ENCODE measurements around the gene TMEM164.

Gene TMEM164

GRCh38 chrX:110157444-110157843 lies 154.5 kb downstream of the TMEM164 start:
- no peak overlapping the region for H3K4me3 ChIP-seq (replicated peaks; ENCODE audit: low read depth, low read length)
- no peak for TF ChIP-seq CTCF (IDR thresholded peaks at IDR 0.05; ENCODE audit: low read depth, low read length, missing control alignments)
- DNase-seq (ENCODE audit: extremely low read depth, low read depth): no peak

GRCh38 chrX:110159235-110159634 lies 156.3 kb downstream of the TMEM164 start:
- DNase-seq (ENCODE audit: extremely low read depth, low read depth): no peak
- no peak overlapping the region for H3K4me3 ChIP-seq (replicated peaks; ENCODE audit: low read depth, low read length)
- TF ChIP-seq CTCF (IDR thresholded peaks at IDR 0.05; ENCODE audit: low read depth, low read length, missing control alignments): no peak

- DNase-seq (ENCODE audit: extremely low read depth, low read depth): no peak
- no peak for TF ChIP-seq CTCF (IDR thresholded peaks at IDR 0.05; ENCODE audit: low read depth, low read length, missing control alignments)
- no peak overlapping the region for H3K4me3 ChIP-seq (replicated peaks; ENCODE audit: low read depth, low read length)
These were observed 157.0 kb downstream of the TMEM164 start for GRCh38 chrX:110159865-110160264.

- no peak for TF ChIP-seq CTCF (IDR thresholded peaks at IDR 0.05; ENCODE audit: low read depth, low read length, missing control alignments)
- DNase-seq (ENCODE audit: extremely low read depth, low read depth): no peak
These were observed 158.4 kb downstream of the TMEM164 start for GRCh38 chrX:110161361-110161686.

DNA sequence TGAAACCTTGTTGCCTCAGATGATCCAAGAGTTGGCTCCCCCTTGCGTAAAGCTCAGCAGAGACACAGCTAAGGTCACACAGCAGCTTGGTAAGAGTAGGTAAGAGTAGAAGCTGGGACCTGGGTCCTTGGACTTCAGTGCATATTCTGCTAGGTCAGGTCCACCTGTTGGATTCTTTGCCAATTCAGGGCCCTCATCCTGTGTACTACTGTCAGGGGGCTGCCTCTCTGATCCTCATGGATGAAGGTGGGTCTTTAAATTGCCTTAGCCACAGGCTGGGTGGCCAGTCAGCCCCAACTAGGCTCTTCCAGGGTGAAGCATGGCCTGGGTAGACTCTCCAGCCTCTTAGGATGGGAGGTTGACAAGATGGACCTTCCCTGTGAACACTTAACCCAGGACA lies 159.2 kb downstream of the TMEM164 start:
- H3K4me3 ChIP-seq (replicated peaks; ENCODE audit: low read depth, low read length): no peak overlapping the region
- DNase-seq (ENCODE audit: extremely low read depth, low read depth): no peak
- TF ChIP-seq CTCF (IDR thresholded peaks at IDR 0.05; ENCODE audit: low read depth, low read length, missing control alignments): no peak

More at GRCh38 chrX:110161361-110161686, 158.4 kb downstream of the TMEM164 start:
- H3K4me3 ChIP-seq (replicated peaks; ENCODE audit: low read depth, low read length): no peak overlapping the region

DNA sequence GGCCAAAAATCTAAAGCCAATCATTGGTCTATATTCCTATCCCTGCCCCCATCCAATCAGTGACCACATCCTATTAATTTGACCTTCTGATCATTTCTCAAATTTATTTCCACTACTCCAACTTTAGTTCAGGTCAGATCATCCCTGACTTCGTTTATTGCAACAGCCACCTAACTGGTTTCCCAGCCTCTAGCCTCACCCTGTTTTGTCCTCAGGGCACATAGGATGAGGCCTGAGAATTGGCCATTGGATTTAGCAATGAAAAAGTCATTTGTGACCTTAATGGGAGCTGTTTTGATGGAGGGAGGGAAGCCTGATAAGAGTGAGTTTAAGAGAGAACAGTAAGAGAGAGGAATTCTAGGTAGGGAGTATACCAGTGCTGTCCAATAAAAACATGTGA lies 160.0 kb downstream of the TMEM164 start:
- no peak for DNase-seq (ENCODE audit: extremely low read depth, low read depth)
- no peak overlapping the region for H3K4me3 ChIP-seq (replicated peaks; ENCODE audit: low read depth, low read length)
- no peak for TF ChIP-seq CTCF (IDR thresholded peaks at IDR 0.05; ENCODE audit: low read depth, low read length, missing control alignments)

- TF ChIP-seq CTCF (IDR thresholded peaks at IDR 0.05; ENCODE audit: low read depth, low read length, missing control alignments): no peak
- no peak overlapping the region for H3K4me3 ChIP-seq (replicated peaks; ENCODE audit: low read depth, low read length)
- no peak for DNase-seq (ENCODE audit: extremely low read depth, low read depth)
These were observed 160.6 kb downstream of the TMEM164 start for GRCh38 chrX:110163488-110163887.
